GM18508 (cell line): ENCODE results near the gene ATP12A.

Experiments used
- ATAC-seq: cut with Tn5 transposase; IDR thresholded peaks from one replicate; pipeline ENCODE4 v1.9.1; 2021; ENCODE audit warnings: moderate number of reproducible peaks; ENCODE audit not compliant: insufficient read depth, unreplicated experiment

The ATP12A gene

DNA sequence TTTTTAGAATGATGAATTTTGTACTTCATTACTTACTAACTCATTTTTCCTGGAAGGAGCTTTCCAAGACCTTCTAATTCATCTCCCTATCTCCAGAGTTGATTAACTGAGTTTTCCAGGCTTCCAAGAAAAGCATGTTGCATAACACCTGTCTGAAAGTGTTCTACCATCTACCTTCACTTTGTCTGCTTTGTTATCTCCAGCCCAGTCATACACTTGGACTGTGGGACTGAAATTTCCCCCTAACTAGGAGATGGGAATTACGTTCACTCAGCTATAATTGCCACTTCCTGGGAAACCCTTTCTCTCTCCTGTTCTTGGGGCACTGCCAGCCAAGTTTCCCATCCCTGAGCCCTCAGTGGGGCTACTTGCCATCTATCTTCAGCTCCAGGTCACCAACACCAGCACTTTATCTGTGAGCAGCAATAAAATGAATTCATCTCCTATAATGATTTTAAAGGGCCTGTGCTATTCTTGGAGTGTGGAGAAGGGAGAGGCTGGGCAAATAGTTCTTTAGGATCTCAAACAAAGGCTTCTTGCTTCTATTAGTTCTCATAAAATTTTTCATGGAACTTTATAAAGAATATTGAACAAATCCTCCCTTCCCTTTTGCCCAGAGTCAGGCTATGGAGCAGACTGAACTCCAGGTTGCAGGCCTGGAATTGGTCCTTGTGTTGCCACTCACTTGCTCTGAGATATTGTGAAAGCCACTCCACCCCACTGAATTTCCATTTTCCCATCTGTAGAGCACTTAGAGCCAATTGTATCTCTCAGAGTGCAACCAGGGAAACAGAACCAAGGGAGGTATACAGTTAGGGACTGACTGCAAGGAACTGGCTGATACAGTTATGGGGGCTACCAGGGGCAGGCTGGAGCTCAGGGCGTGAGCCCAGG, 17.8 kb upstream of the ATP12A start:
- no peak for ATAC-seq

DNA sequence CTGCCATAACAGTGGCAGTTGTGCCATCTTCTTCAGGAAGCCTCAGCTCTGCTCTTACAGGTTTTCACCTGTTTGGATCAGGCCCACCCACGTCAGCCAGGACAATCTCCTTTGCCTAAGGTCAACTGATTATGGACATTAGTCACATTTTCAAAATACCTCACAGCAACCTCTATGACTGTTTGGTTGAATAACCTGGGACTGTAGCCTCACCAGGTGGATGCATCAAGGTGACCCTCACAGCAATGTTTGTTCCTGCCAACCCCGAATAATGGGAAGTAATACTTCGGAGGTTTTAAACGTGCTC, 17.2 kb upstream of the ATP12A start:
- no peak for ATAC-seq

DNA sequence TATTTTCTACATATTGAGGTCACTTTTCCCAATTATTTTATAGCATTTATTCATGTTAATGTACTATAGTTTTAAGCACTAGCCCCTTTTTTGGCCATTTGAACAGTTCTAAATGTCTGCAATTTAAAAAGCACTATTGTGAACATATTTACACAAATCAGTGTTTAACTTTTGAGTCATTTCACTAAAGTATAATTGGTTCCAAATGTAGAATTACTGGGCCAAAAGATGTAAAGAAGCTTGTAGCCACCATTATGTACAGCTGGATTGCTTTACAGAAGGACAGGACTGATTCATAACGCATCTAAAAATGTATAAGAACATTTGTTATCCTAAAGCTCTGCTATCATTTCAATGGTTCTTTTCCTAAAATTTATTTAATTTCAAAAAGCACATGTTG, 16.6 kb upstream of the ATP12A start:
- ATAC-seq: no peak

DNA sequence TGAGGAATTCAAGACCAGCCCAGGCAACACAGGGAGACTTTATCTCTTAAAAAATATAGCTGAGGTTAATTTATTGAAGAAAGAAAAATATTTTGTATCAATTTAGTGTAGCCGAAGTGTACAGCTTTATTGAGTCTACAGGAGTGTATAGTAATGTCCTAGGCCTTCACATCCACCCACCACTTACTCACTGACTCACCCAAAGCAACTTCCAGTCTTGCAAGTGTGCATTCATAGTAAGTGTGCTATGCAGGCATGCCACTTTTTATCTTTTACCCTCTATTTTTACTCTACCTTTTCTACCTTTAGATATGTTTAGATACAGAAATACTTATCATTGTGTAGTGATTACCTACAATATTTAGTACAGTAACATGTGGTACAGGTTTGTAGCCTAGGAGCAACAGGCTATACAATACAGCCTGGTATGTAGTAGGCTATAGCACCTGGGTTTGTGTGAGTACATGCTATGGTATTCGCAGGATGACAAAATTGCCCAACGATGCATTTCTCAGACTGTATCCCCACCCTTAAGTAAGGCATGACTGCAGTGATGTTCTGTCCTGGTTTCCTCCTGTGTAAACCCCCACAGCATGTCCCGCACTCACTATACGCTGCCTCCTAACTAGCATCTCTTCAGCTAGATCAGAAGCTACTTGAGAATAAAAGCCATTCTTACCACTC, 15.3 kb upstream of the ATP12A start:
- ATAC-seq: no peak

DNA sequence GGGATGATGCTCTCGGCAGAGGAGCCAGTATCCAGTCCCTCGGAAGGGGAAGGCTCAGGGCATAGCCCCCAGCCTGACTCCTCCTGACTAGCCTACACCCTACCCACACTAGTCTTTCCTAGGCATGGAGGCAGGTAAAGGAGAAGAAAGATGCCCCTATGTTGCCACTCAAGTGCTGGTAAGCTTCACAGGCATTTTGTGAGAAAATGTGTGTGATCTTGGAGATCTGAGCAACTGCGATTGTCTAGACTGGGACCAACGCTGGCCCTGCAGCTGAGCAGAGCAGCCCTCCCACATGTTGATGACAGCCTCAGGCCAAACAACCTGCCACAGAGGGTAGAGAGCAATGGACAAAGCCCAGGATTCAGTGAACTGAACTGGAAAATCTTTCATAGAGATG, 11.7 kb upstream of the ATP12A start:
- ATAC-seq: no peak

DNA sequence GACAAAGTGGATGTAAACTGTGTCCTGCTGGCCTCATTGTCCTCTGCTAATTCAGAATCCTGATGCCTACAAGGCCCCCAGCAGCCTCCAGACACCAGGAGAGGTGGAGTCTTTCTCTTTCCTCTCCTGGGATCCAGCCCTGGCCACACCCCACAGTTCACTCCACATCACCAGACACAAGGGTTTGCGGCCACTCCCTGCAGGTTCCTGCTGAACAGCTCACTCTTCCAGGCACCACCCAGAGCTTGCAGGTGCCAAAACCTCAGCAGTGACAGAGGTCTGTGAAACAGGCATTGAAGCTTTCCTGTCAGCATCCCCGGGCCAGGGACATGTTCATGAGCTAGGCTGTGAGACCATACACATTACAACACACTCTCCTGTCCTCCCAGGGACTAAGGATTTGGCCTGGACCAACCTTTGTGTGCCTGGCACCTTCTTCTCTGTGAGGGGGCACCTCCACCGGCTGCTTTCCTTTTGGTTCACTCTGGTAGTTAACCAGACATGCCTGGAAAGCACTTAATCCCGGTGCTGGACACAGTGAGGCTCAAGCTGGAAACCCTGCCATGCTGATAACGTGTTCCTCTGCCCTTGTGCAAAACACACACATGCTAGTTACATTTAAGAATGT, 11.1 kb upstream of the ATP12A start:
- no peak for ATAC-seq

DNA sequence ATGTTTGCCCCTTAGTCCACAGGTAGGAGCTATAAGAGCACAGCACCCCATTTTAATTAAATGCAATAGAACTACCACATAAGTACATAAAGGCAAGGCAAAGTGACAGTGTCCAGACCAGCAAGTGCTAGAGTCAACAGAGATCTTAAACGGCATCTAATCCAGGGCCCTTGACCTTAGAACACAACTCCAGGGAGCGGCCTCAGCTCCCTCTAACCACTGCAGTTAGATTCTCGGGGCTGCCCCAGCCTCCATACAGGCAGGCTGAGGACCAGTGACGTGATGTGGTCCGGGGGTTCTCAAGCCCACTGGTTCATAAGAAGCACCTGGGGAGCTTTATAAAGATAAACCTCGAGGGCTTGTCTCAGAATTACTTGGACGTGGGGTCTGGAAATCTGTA, 10.0 kb upstream of the ATP12A start:
- ATAC-seq: no peak

GRCh38 chr13:24670961-24671381, 9.2 kb upstream of the ATP12A start:
- ATAC-seq: no peak

- ATAC-seq: no peak
Measured at GRCh38 chr13:24671386-24672113, 8.7 kb upstream of the ATP12A start.

- ATAC-seq: no peak
Measured at GRCh38 chr13:24672141-24673132, 7.8 kb upstream of the ATP12A start.

DNA sequence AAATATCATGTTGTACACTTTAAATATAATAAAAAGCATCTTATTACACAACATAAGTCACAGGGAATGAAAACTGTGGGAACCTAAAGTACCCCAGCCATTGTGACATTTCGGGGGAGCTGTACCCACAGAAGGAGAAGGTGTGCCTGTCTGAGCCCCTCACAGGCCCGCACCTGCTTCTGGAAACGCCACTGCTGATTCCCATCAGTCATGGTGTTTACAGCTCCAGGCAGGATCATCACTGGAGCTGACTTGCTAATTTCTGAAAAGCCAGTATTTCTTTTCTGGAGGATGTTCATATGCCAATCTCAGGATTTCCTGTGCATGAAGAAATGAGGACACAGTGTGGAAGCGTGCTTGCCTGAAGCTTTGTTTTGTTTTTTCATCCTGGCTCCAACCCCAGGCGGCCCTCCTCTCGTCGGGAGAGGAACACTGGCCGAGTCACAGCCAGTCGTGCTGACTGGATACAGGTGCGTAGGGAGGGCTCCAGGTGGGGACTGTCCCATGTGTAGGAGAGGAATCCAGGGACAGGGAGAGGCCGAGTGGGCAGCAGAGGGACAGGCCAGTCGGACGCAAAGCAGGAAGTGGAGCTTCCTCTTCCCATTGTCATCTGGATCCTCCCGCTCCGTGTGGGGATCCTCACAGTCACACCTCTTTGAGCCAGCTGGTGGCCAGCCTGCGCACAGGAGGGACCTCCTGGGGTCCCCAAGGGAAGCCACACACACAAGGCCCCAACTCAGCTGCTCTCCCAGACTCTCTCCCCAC, 4.2 kb upstream of the ATP12A start:
- no peak for ATAC-seq

GRCh38 chr13:24678151-24678550, 2.1 kb upstream of the ATP12A start:
- no peak for ATAC-seq

DNA sequence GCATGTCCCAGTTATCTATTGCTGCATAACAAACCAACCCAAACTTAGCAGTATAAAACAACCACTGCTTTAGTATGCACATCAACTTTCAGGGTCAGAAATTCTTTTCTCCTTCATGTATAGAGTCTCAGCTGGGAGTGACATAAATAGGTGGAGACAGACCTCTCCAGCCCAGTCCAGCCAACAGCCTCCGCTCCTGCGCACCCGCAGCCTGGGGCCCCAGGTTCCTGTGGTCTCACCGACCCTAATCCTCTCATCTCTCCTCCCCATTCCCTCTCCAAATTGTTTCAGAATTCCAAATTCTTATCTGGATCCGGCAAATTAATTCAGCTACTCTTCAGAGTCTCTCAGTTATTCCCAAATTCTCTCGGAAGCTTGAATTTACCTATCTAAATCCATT, 522 bp upstream of the ATP12A start:
- ATAC-seq: no peak

DNA sequence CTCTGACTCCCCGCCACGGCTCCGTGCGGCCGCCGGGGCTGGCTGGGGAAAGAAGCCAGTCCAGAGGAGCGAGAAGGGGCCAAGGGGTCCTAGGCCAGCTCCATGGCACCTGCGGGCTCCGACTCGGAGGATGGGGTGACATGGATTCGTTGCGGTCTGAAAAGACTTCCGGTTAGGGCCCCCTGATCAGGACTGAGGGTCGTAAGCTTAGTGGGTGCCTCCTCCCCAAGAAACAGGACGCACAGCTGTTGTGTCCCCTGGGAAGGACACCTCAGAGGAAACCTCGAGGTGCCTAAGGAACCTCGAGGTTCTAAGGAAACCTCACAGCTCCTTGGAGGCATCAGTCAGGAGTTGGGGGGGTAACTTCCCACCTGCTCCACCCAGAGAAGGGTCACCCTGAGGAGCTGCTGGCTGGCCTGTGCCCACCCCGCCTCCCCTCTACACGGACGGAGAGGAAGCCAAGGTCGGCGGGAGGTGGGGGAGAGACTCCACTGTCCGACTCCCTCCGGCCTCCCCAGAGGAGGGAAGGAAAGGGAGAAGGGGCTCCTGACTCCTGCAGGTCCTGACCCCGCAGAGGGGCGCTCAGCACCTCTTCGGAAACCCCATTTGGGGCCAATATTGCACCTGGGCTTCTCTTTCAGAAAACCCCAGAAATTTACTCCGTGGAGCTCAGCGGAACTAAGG, 855 bp downstream of the ATP12A start:
- ATAC-seq: no peak

- ATAC-seq: no peak
Measured at GRCh38 chr13:24681930-24682329, 1.7 kb downstream of the ATP12A start.

DNA sequence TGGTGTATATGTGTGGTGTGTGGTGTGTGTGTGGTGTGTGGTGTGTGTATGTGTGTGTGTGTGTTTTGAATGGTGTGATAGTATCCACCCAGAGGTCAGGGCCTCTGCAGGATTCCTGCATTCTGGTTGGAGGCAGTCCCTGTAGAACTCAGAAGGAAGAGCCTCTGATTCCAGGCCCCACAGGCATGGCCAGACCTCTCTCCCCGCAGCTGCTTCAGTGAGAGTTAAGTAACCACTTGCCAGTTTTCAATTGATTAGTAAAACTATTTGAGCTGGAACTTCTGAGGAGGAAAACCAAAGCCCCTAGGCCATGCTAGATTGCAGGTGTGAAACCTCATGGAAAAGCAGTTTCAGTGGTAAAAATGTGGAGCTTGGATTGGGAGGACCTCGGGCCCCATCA, 2.1 kb downstream of the ATP12A start:
- no peak for ATAC-seq

DNA sequence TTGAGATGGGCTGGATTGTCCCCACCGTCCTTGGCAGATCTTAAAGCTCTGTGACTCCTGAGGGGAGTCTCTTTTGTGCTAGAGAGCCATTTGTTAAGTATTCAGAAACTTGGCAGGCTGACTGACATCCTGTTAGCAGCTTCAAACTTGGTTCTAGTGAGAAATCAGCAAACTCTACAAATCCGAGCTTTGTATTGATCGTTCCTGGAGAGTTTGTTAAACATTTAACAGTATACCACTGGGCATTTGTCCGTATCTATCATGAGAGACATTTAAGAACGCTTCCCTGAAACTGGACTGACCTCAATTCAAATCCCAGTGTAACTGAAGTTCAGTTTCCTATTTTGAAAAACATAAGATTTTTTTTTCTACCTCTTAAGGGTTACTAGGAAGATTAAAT, 3.1 kb downstream of the ATP12A start:
- ATAC-seq: no peak

GRCh38 chr13:24683838-24684599, 3.8 kb downstream of the ATP12A start:
- ATAC-seq: no peak
